ENCODE data around the gene KRT16.

Gene KRT16

GRCh38 chr17:41656249-41657023, 43.9 kb upstream of the KRT16 start:
- no peak for TF ChIP-seq CTCF (IDR thresholded peaks at IDR 0.05; ENCODE audit: low read depth, low read length, missing control alignments)
- Histone ChIP-seq H3K27ac (no peak overlapping the region), H3K4me3 (ENCODE audit: low read depth, low read length) (no peak overlapping the region), H3K36me3 (replicated peaks) (no peaks in the 10 kb centered on the region), H3K27me3 (replicated peaks) (no peaks in the 10 kb centered on the region)
- in situ Hi-C loops (cut with HindIII; ENCODE audit: low pct_ligation_motif_present, low sequenced_read_pairs), result no loop called here
- DNase-seq, result no peak

- Histone ChIP-seq H3K27ac (no peak overlapping the region), H3K27me3 (replicated peaks) (no peaks in the 10 kb centered on the region), H3K36me3 (replicated peaks) (no peaks in the 10 kb centered on the region), H3K4me3 (ENCODE audit: low read depth, low read length) (no peak overlapping the region)
- no peak for DNase-seq
- in situ Hi-C loops (cut with HindIII; ENCODE audit: low pct_ligation_motif_present, low sequenced_read_pairs), result no loop called here
- no peak for TF ChIP-seq CTCF (IDR thresholded peaks at IDR 0.05; ENCODE audit: low read depth, low read length, missing control alignments)
Measured at GRCh38 chr17:41655611-41656111, 43.1 kb upstream of the KRT16 start.

GRCh38 chr17:41654678-41655607, 42.4 kb upstream of the KRT16 start:
- in situ Hi-C loops (cut with HindIII; ENCODE audit: low pct_ligation_motif_present, low sequenced_read_pairs), result no loop called here
- DNase-seq, result no peak
- no peak overlapping the region for H3K27ac ChIP-seq
- H3K27me3 ChIP-seq (replicated peaks), result no peaks in the 10 kb centered on the region
- H3K4me3 ChIP-seq (ENCODE audit: low read depth, low read length), result no peak overlapping the region
- H3K36me3 ChIP-seq (replicated peaks), result no peaks in the 10 kb centered on the region
- no peak for TF ChIP-seq CTCF (IDR thresholded peaks at IDR 0.05; ENCODE audit: low read depth, low read length, missing control alignments)

GRCh38 chr17:41653892-41654677, 41.5 kb upstream of the KRT16 start:
- in situ Hi-C loops (cut with HindIII; ENCODE audit: low pct_ligation_motif_present, low sequenced_read_pairs), result no loop called here
- Histone ChIP-seq H3K27ac (no peak overlapping the region), H3K36me3 (replicated peaks) (no peaks in the 10 kb centered on the region), H3K27me3 (replicated peaks) (no peaks in the 10 kb centered on the region), H3K4me3 (ENCODE audit: low read depth, low read length) (no peak overlapping the region)
- DNase-seq, result no peak
- no peak for TF ChIP-seq CTCF (IDR thresholded peaks at IDR 0.05; ENCODE audit: low read depth, low read length, missing control alignments)

- in situ Hi-C loops (cut with HindIII; ENCODE audit: low pct_ligation_motif_present, low sequenced_read_pairs), result no loop called here
- Histone ChIP-seq H3K27ac (no peak overlapping the region), H3K36me3 (replicated peaks) (no peaks in the 10 kb centered on the region), H3K4me3 (ENCODE audit: low read depth, low read length) (no peak overlapping the region), H3K27me3 (replicated peaks) (no peaks in the 10 kb centered on the region)
- TF ChIP-seq CTCF (IDR thresholded peaks at IDR 0.05; ENCODE audit: low read depth, low read length, missing control alignments), result no peak
- no peak for DNase-seq
Measured at GRCh38 chr17:41653421-41653820, 40.9 kb upstream of the KRT16 start.
